ENCODE data around the gene UGT1A4.

UGT1A4 gene

DNA sequence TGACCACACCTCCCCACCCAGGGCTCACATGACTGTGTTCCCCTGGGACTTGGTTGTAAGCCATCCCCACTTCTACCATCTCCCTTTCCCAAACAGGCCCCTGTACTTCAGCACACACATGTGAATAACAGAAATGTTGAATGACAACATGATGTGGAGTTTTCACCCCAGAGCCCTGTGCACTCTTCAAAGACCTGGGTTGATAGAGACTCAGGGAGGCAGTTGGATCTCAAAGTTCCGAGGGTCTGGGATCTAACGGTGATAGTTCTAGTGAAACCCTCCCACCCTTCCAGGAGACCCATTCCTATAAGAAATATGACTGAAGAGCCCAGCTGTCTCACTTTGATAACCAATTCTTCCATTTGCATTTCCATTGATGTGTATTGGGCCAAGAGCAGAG, 59.5 kb downstream of the UGT1A4 start, which contains the start of gene MROH2A:
TSS of gene MROH2A (plus strand) at position 301 of the 400 bp plus-strand sequence. CDS start 1,029 bp downstream, outside the sequence.
- Histone ChIP-seq H3K27ac (ENCODE audit: insufficient read depth, low read length, poor library complexity, severe bottlenecking) (no peak within 1 kb of the TSS), H3K4me3 (ENCODE audit: insufficient read depth, low read depth, low read length, poor library complexity, severe bottlenecking) (no peak within 1 kb of the TSS), H3K27me3 (replicated peaks; ENCODE audit: control insufficient read depth, insufficient read depth, low read length, poor library complexity, severe bottlenecking) (no peaks in the 10 kb centered on the region), H3K36me3 (ENCODE audit: control insufficient read depth, insufficient read depth, low read length) (no peaks in the 10 kb centered on the region), H3K4me1 (ENCODE audit: control insufficient read depth, insufficient read depth, low read length, poor library complexity, severe bottlenecking) (no peaks in the 10 kb centered on the region), H3K9me3 (ENCODE audit: control insufficient read depth, low read length) (peaks cover 3% of the 10 kb centered on the region)
- DNase-seq: no peak

DNA sequence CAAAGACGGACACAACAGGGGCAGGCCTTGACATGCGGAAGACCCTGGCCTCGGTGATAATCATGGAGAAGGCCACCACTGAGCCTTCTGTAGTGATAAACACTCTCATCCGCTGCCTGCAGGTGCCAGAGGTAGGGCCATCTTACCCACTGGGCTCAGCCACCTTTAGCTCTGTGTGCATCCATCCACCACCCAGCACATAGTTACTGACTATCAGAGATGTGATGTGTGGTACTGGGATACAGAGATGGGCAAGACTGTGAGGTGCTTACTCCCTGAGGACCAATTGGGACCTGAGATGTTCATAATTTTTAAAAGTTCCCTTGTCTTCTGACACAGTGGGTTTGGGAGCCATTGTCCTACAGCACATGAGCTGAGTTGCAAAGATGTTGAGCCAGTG, 61.2 kb downstream of the UGT1A4 start:
- H3K36me3 ChIP-seq (ENCODE audit: control insufficient read depth, insufficient read depth, low read length): no peaks in the 10 kb centered on the region
- no peak overlapping the region for H3K27ac ChIP-seq (ENCODE audit: insufficient read depth, low read length, poor library complexity, severe bottlenecking)
- no peaks in the 10 kb centered on the region for H3K27me3 ChIP-seq (replicated peaks; ENCODE audit: control insufficient read depth, insufficient read depth, low read length, poor library complexity, severe bottlenecking)
- no peaks in the 10 kb centered on the region for H3K4me1 ChIP-seq (ENCODE audit: control insufficient read depth, insufficient read depth, low read length, poor library complexity, severe bottlenecking)
- H3K4me3 ChIP-seq (ENCODE audit: insufficient read depth, low read depth, low read length, poor library complexity, severe bottlenecking): no peak overlapping the region
- peaks cover 3% of the 10 kb centered on the region for H3K9me3 ChIP-seq (ENCODE audit: control insufficient read depth, low read length)
- no peak for DNase-seq

DNA sequence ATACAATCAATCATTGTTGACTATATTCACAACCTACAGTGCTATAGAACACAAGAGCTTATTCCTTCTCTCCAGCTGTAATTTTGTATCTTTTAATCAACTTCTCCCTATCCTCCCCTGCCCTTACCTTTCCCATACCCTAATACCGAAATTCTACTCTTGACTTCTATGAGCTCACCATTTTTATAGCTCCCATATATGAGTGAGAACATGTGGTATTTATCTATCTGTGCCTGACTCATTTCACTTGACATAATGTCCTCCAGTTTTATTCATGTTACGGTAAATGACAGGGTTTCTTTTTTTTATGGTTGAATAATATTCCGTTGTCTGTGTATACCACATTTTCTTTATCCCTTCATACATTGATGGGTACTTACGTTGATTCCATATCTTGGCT, 62.2 kb downstream of the UGT1A4 start:
- no peaks in the 10 kb centered on the region for H3K36me3 ChIP-seq (ENCODE audit: control insufficient read depth, insufficient read depth, low read length)
- no peak for DNase-seq
- H3K4me3 ChIP-seq (ENCODE audit: insufficient read depth, low read depth, low read length, poor library complexity, severe bottlenecking): no peak overlapping the region
- no peaks in the 10 kb centered on the region for H3K27me3 ChIP-seq (replicated peaks; ENCODE audit: control insufficient read depth, insufficient read depth, low read length, poor library complexity, severe bottlenecking)
- H3K9me3 ChIP-seq (ENCODE audit: control insufficient read depth, low read length): no peaks in the 10 kb centered on the region
- no peaks in the 10 kb centered on the region for H3K4me1 ChIP-seq (ENCODE audit: control insufficient read depth, insufficient read depth, low read length, poor library complexity, severe bottlenecking)
- H3K27ac ChIP-seq (ENCODE audit: insufficient read depth, low read length, poor library complexity, severe bottlenecking): no peak overlapping the region

DNA sequence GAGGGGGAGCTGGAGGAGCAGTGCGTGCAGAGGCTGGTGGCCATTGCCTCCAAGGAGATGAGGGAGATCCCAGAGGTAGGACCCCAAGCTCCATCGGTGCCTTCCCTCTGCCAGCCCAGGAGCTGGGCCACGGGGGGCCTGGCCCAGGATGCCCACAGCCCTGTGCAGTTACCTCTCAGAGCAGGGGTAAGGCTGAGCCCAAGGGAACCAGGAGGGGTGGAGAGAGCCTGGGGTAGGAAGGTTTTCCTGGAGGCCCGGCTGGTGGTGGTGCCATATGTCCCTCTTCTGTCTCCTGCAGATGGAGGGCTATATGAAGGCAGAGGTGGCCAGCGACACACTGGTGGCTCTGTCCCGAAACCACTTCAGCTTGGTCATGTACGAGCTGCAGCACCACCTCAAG, 71.0 kb downstream of the UGT1A4 start:
- Histone ChIP-seq H3K4me1 (ENCODE audit: control insufficient read depth, insufficient read depth, low read length, poor library complexity, severe bottlenecking) (no peaks in the 10 kb centered on the region), H3K36me3 (ENCODE audit: control insufficient read depth, insufficient read depth, low read length) (no peaks in the 10 kb centered on the region), H3K9me3 (ENCODE audit: control insufficient read depth, low read length) (no peaks in the 10 kb centered on the region), H3K27ac (ENCODE audit: insufficient read depth, low read length, poor library complexity, severe bottlenecking) (no peak overlapping the region), H3K27me3 (replicated peaks; ENCODE audit: control insufficient read depth, insufficient read depth, low read length, poor library complexity, severe bottlenecking) (no peaks in the 10 kb centered on the region), H3K4me3 (ENCODE audit: insufficient read depth, low read depth, low read length, poor library complexity, severe bottlenecking) (no peak overlapping the region)
- DNase-seq: no peak

DNA sequence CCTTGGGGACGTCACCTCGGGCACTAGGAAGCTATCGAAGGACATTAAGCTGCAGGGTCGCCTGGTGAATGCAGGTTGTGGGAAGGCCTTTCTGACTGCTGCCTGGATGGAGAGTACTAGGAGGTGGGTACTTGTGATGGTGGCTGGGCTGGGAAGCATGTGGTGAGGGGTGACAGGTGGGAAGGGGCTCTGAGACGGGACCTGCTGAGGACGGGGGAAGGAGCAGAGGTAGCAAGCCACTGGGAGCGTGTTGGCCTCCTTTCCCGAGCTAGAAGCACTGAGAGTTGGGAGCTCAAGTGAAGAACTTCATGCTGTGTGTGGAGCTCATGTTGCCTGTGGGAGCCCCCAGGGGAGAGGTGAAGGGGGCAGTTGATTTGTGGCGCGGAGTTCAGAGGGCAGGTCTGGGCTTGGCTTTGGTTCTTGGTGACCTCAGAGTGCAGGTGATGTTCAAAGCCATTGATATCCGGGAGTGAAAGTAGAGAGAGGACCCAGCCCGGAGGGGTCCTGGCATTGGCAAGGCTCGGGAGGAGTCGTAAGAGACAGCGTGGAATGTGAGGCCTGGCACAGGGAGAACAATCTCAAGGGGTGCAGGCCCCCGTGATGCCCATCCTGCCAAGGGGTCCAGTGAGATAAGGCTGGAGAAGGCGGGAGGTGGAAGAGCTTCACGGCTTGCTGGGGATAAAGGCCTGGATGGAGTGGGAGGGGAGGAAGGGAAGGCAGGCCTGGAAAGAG, 72.8 kb downstream of the UGT1A4 start:
- no peak for DNase-seq
- no peaks in the 10 kb centered on the region for H3K4me1 ChIP-seq (ENCODE audit: control insufficient read depth, insufficient read depth, low read length, poor library complexity, severe bottlenecking)
- no peaks in the 10 kb centered on the region for H3K9me3 ChIP-seq (ENCODE audit: control insufficient read depth, low read length)
- no peak overlapping the region for H3K4me3 ChIP-seq (ENCODE audit: insufficient read depth, low read depth, low read length, poor library complexity, severe bottlenecking)
- H3K36me3 ChIP-seq (ENCODE audit: control insufficient read depth, insufficient read depth, low read length): no peaks in the 10 kb centered on the region
- no peaks in the 10 kb centered on the region for H3K27me3 ChIP-seq (replicated peaks; ENCODE audit: control insufficient read depth, insufficient read depth, low read length, poor library complexity, severe bottlenecking)
- H3K27ac ChIP-seq (ENCODE audit: insufficient read depth, low read length, poor library complexity, severe bottlenecking): no peak overlapping the region

DNA sequence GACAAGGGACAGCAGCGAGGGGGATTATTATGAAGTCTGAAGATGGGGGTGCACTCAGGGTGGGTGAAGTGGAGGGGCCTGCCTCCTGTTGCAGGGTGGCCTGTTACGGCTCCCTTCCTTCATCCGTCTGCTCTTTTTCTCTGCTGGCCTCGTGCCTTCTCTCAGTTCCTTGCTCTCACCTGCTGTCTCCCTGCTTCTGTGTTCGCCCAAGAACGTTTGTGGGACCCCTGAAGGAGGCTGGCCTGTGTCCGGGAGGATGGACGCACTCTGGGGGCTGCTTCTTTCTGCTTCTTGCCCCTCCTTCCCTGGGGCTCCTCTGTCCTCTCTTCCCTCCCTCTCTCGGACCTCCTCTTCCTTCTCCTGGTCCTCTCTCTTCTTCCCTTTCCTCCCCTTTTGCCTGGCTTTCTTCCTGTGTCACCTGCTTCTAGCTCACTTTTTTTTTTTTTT, 73.4 kb downstream of the UGT1A4 start:
- H3K27ac ChIP-seq (ENCODE audit: insufficient read depth, low read length, poor library complexity, severe bottlenecking): no peak overlapping the region
- no peak for DNase-seq
- no peaks in the 10 kb centered on the region for H3K27me3 ChIP-seq (replicated peaks; ENCODE audit: control insufficient read depth, insufficient read depth, low read length, poor library complexity, severe bottlenecking)
- no peaks in the 10 kb centered on the region for H3K36me3 ChIP-seq (ENCODE audit: control insufficient read depth, insufficient read depth, low read length)
- no peak overlapping the region for H3K4me3 ChIP-seq (ENCODE audit: insufficient read depth, low read depth, low read length, poor library complexity, severe bottlenecking)
- H3K9me3 ChIP-seq (ENCODE audit: control insufficient read depth, low read length): no peaks in the 10 kb centered on the region
- H3K4me1 ChIP-seq (ENCODE audit: control insufficient read depth, insufficient read depth, low read length, poor library complexity, severe bottlenecking): no peaks in the 10 kb centered on the region

DNA sequence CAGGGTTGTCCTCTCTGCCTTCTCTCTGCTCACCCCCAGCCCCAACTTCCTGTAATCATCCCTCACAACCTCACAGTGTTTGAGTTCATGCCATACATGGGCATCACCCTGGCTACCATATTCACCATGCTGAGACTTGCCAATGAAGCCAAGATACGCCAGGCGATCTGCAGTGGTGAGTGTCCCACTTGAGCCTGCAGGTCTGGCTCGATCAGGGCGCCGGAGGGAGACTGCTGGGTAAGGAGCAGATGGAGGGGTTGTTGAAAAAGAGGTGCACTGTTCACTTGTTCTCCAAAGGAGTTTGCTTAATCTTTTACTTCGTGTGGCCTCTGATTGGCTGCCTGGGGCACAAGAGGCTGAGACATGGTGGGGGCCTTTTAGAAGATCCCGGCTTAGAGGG, 74.2 kb downstream of the UGT1A4 start:
- H3K36me3 ChIP-seq (ENCODE audit: control insufficient read depth, insufficient read depth, low read length): no peaks in the 10 kb centered on the region
- H3K4me3 ChIP-seq (ENCODE audit: insufficient read depth, low read depth, low read length, poor library complexity, severe bottlenecking): no peak overlapping the region
- H3K4me1 ChIP-seq (ENCODE audit: control insufficient read depth, insufficient read depth, low read length, poor library complexity, severe bottlenecking): no peaks in the 10 kb centered on the region
- no peak for DNase-seq
- no peaks in the 10 kb centered on the region for H3K9me3 ChIP-seq (ENCODE audit: control insufficient read depth, low read length)
- no peak overlapping the region for H3K27ac ChIP-seq (ENCODE audit: insufficient read depth, low read length, poor library complexity, severe bottlenecking)
- H3K27me3 ChIP-seq (replicated peaks; ENCODE audit: control insufficient read depth, insufficient read depth, low read length, poor library complexity, severe bottlenecking): no peaks in the 10 kb centered on the region

DNA sequence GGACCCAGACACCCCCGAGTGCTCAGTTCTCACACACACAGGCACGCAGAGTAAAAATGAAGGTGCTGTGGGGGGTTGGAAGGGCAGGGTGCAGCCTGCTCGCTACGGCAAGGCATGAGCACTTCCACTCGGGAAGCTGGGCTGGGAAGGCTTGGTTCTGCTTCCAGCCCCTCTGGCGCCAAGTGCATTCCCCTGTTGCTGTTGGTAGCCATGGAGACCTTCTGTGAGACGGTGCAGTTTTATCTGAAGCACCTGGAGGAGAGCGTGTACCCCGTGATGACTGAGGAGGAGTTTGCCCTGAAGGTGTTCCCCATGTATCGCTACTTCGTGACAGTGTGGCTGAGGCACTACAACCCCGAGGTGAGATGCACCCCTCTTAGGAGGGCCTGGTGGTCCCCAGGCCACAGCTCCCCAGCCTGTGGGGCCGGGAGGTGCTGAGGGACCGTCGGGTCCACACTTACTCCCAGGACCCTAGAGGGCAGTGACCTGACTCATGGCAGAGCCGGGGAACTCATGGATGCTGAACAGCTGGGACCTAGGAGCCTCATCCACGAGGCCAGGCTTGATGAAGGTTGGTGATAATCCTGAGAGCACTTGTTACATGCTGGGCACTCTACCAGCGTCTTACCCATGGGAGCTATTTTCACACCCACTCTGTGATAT, 75.1 kb downstream of the UGT1A4 start:
- no peak for DNase-seq
- Histone ChIP-seq H3K4me1 (ENCODE audit: control insufficient read depth, insufficient read depth, low read length, poor library complexity, severe bottlenecking) (no peaks in the 10 kb centered on the region), H3K9me3 (ENCODE audit: control insufficient read depth, low read length) (no peaks in the 10 kb centered on the region)

DNA sequence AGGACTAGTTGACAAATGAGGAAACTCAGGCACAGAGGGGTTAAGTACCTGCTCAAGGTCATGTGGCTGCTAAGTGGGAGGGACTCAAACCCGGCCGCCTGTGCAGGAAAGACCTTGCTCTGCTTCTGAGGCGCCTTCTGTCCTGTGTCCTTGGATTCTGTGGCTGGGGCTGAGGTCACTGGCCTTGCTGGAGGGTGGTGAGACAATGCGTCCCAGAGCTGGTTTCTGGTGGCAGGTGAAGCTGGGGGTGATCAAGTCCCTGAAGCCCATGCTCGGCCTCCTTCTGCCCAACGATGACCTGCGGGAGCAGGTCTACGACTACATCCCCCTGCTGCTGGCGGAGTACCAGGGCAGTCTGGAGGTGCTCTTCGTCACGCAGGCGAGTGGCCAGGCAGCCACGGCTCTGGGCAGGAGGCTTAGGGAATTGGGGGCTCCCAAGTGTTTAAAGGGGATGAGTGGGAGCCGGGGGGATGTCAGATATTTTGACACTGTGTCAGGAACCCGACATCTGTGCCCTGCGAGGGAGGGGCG, 75.7 kb downstream of the UGT1A4 start:
- no peak overlapping the region for H3K27ac ChIP-seq (ENCODE audit: insufficient read depth, low read length, poor library complexity, severe bottlenecking)
- DNase-seq: no peak
- no peak overlapping the region for H3K4me3 ChIP-seq (ENCODE audit: insufficient read depth, low read depth, low read length, poor library complexity, severe bottlenecking)
- no peaks in the 10 kb centered on the region for H3K36me3 ChIP-seq (ENCODE audit: control insufficient read depth, insufficient read depth, low read length)
- H3K9me3 ChIP-seq (ENCODE audit: control insufficient read depth, low read length): no peaks in the 10 kb centered on the region
- no peaks in the 10 kb centered on the region for H3K4me1 ChIP-seq (ENCODE audit: control insufficient read depth, insufficient read depth, low read length, poor library complexity, severe bottlenecking)
- no peaks in the 10 kb centered on the region for H3K27me3 ChIP-seq (replicated peaks; ENCODE audit: control insufficient read depth, insufficient read depth, low read length, poor library complexity, severe bottlenecking)

More for the DNA sequence above, 75.1 kb downstream of the UGT1A4 start:
- no peak overlapping the region for H3K4me3 ChIP-seq (ENCODE audit: insufficient read depth, low read depth, low read length, poor library complexity, severe bottlenecking)
- H3K27me3 ChIP-seq (replicated peaks; ENCODE audit: control insufficient read depth, insufficient read depth, low read length, poor library complexity, severe bottlenecking): no peaks in the 10 kb centered on the region
- H3K27ac ChIP-seq (ENCODE audit: insufficient read depth, low read length, poor library complexity, severe bottlenecking): no peak overlapping the region
- H3K36me3 ChIP-seq (ENCODE audit: control insufficient read depth, insufficient read depth, low read length): no peaks in the 10 kb centered on the region

DNA sequence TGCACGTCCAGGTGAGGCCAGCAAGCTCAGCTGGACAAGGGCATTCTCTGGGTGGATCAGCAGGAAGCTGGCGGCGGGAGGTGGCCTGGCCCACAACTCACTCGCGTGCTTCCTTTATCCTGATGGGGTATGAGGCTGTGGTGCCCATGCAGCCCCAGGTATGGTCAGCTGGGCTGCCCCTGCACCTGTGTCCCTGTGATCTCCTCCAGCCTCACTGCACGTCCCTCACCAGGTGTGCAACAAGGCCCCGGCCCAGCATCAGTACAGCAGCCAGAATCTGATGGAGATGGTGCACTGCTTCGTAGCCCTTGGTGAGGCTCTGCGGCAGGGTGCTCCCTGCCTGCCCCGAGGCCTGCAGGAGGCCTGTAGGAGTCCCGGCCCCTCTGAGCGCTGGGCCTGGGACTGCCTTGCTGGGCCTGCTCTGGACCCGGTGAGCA, 77.2 kb downstream of the UGT1A4 start:
- no peaks in the 10 kb centered on the region for H3K27me3 ChIP-seq (replicated peaks; ENCODE audit: control insufficient read depth, insufficient read depth, low read length, poor library complexity, severe bottlenecking)
- H3K4me1 ChIP-seq (ENCODE audit: control insufficient read depth, insufficient read depth, low read length, poor library complexity, severe bottlenecking): no peaks in the 10 kb centered on the region
- H3K9me3 ChIP-seq (ENCODE audit: control insufficient read depth, low read length): no peaks in the 10 kb centered on the region
- H3K36me3 ChIP-seq (ENCODE audit: control insufficient read depth, insufficient read depth, low read length): no peaks in the 10 kb centered on the region
- no peak overlapping the region for H3K27ac ChIP-seq (ENCODE audit: insufficient read depth, low read length, poor library complexity, severe bottlenecking)
- DNase-seq: no peak
- no peak overlapping the region for H3K4me3 ChIP-seq (ENCODE audit: insufficient read depth, low read depth, low read length, poor library complexity, severe bottlenecking)

Measured in effector memory CD4-positive, alpha-beta T cell (primary cell).